ENCODE measurements around the gene CDHR3. TPM values are rescaled to one million over a fixed set of nuclear protein-coding genes. Genes with fewer than 3 reads are reported as not detected.

CDHR3 gene
- total RNA-seq, 1 experiment from 2014 or later, result 8.7 TPM

GRCh38 chr7:106073701-106074100, 110.6 kb downstream of the CDHR3 start:
- Histone ChIP-seq H3K36me3 (ENCODE audit: low read depth) (no peaks in the 10 kb centered on the region), H3K27ac (no peak overlapping the region), H3K9me3 (ENCODE audit: insufficient read depth, low read depth) (no peaks in the 10 kb centered on the region), H2AFZ (no peak overlapping the region), H3K4me3 (no peak overlapping the region), H4K20me1 (ENCODE audit: insufficient read depth) (no peaks in the 10 kb centered on the region), H3K27me3 (ENCODE audit: insufficient read depth, low read depth) (no peaks in the 10 kb centered on the region), H3K9me2 (ENCODE audit: insufficient read depth) (no peaks in the 10 kb centered on the region), H3K79me2 (ENCODE audit: low read depth) (no peaks in the 10 kb centered on the region), H3K4me2 (no peak overlapping the region), H3F3A (ENCODE audit: insufficient read depth, low read depth) (peaks cover 21% of the 10 kb centered on the region; the same call in 1 of the 2 replicates), H3K4me1 (replicated peaks; ENCODE audit: insufficient read depth) (peaks cover 50% of the 10 kb centered on the region)
- TF ChIP-seq EZH2 (IDR thresholded peaks at IDR 0.05; ENCODE audit: low read depth) (no peak), CTCF (conservative IDR thresholded peaks at IDR 0.05) (no peak)
- no TSS peak for BruUV-seq (replicated peaks)
- DNase-seq, result no peak
- ChIA-PET POLR2A (ENCODE audit: unreplicated experiment) (interaction anchor here (0.8 kb wide), 1 partner anchor 38 kb away, joined by 13 read pairs; no protein-coding TSS in a partner anchor), CTCF (interaction anchor here (0.5 kb wide), 1 partner anchor 309 kb away, joined by 4 read pairs; no protein-coding TSS in a partner anchor)
- intact Hi-C loops (cut with micrococcal nuclease; ENCODE audit: unreplicated experiment), result no loop called here

- ChIA-PET POLR2A (ENCODE audit: unreplicated experiment) (no interaction called here), CTCF (no interaction called here)
- Histone ChIP-seq H4K20me1 (ENCODE audit: insufficient read depth) (no peaks in the 10 kb centered on the region), H3K4me3 (no peak overlapping the region), H3K4me1 (replicated peaks; ENCODE audit: insufficient read depth) (peaks cover 44% of the 10 kb centered on the region), H3K36me3 (ENCODE audit: low read depth) (no peaks in the 10 kb centered on the region), H3K4me2 (no peak overlapping the region), H2AFZ (no peak overlapping the region), H3K27me3 (ENCODE audit: insufficient read depth, low read depth) (no peaks in the 10 kb centered on the region), H3K9me3 (ENCODE audit: insufficient read depth, low read depth) (no peaks in the 10 kb centered on the region), H3K27ac (no peak overlapping the region), H3F3A (ENCODE audit: insufficient read depth, low read depth) (peaks cover 21% of the 10 kb centered on the region; the same call in 1 of the 2 replicates), H3K9me2 (ENCODE audit: insufficient read depth) (no peaks in the 10 kb centered on the region), H3K79me2 (ENCODE audit: low read depth) (no peaks in the 10 kb centered on the region)
- TF ChIP-seq CTCF (conservative IDR thresholded peaks at IDR 0.05), result no peak
- no peak for TF ChIP-seq EZH2 (IDR thresholded peaks at IDR 0.05; ENCODE audit: low read depth)
- no peak for DNase-seq
- no TSS peak for BruUV-seq (replicated peaks)
- intact Hi-C loops (cut with micrococcal nuclease; ENCODE audit: unreplicated experiment), result no loop called here
These were observed 111.2 kb downstream of the CDHR3 start for GRCh38 chr7:106074257-106074656.

GRCh38 chr7:106075937-106076336, 112.9 kb downstream of the CDHR3 start:
- intact Hi-C loops (cut with micrococcal nuclease; ENCODE audit: unreplicated experiment), result no loop called here
- no peaks in the 10 kb centered on the region for H4K20me1 ChIP-seq (ENCODE audit: insufficient read depth)
- H2AFZ ChIP-seq, result no peak overlapping the region
- DNase-seq, result no peak
- no peaks in the 10 kb centered on the region for H3K36me3 ChIP-seq (ENCODE audit: low read depth)
- peaks cover 30% of the 10 kb centered on the region for H3K4me1 ChIP-seq (replicated peaks; ENCODE audit: insufficient read depth)
- no peak overlapping the region for H3K4me3 ChIP-seq
- no peak for TF ChIP-seq CTCF (conservative IDR thresholded peaks at IDR 0.05)
- TF ChIP-seq EZH2 (IDR thresholded peaks at IDR 0.05; ENCODE audit: low read depth), result no peak
- peaks cover 17% of the 10 kb centered on the region; the same call in 1 of the 2 replicates for H3F3A ChIP-seq (ENCODE audit: insufficient read depth, low read depth)
- H3K27ac ChIP-seq, result no peak overlapping the region
- H3K27me3 ChIP-seq (ENCODE audit: insufficient read depth, low read depth), result no peaks in the 10 kb centered on the region
- H3K79me2 ChIP-seq (ENCODE audit: low read depth), result no peaks in the 10 kb centered on the region
- ChIA-PET CTCF (no interaction called here), POLR2A (ENCODE audit: unreplicated experiment) (no interaction called here)
- BruUV-seq (replicated peaks), result no TSS peak
- no peaks in the 10 kb centered on the region for H3K9me3 ChIP-seq (ENCODE audit: insufficient read depth, low read depth)
- H3K4me2 ChIP-seq, result no peak overlapping the region
- H3K9me2 ChIP-seq (ENCODE audit: insufficient read depth), result no peaks in the 10 kb centered on the region
